HEK293 (cell line): ENCODE results near the gene HAUS1.

Experiments
- BCL11A ChIP-seq: fragments of 450-650 bp; formaldehyde crosslinking; IDR thresholded peaks from 2 replicates; pipeline ENCODE4 v1.5.1; 2016; ENCODE audit warnings: low read depth, missing biosample characterization, missing genetic modification characterization
- BCL11B ChIP-seq: fragments of 450-650 bp; formaldehyde crosslinking; IDR thresholded peaks from 2 replicates; pipeline ENCODE4 v1.5.1; 2016; ENCODE audit warnings: low read depth, missing biosample characterization, missing genetic modification characterization
- GLIS1 ChIP-seq: fragments of 450-650 bp; formaldehyde crosslinking; IDR thresholded peaks from 2 replicates; pipeline ENCODE4 v1.5.1; 2016; ENCODE audit warnings: missing biosample characterization, missing genetic modification characterization
- SP7 ChIP-seq: fragments of 450-650 bp; formaldehyde crosslinking; IDR thresholded peaks from 2 replicates; pipeline ENCODE4 v1.5.1; 2016; ENCODE audit warnings: missing biosample characterization, missing genetic modification characterization
- WT1 ChIP-seq: fragments of 450-650 bp; formaldehyde crosslinking; IDR thresholded peaks from 2 replicates; pipeline ENCODE4 v1.5.1; 2016; ENCODE audit warnings: missing biosample characterization, missing genetic modification characterization
- YY1 ChIP-seq: fragments of 450-650 bp; formaldehyde crosslinking; IDR thresholded peaks from 2 replicates; pipeline ENCODE4 v1.5.1; 2018; ENCODE audit warnings: missing biosample characterization, missing genetic modification characterization
- ZFP37 ChIP-seq: fragments of 450-650 bp; formaldehyde crosslinking; IDR thresholded peaks from 2 replicates; pipeline ENCODE4 v1.5.1; 2016; ENCODE audit warnings: missing biosample characterization, missing genetic modification characterization
- ZNF146 ChIP-seq: fragments of 450-650 bp; formaldehyde crosslinking; IDR thresholded peaks from 2 replicates; pipeline ENCODE4 v1.5.1; 2016; ENCODE audit warnings: missing biosample characterization, missing genetic modification characterization
- ZNF280D ChIP-seq: fragments of 450-650 bp; formaldehyde crosslinking; IDR thresholded peaks from 2 replicates; pipeline ENCODE4 v1.5.1; 2016; ENCODE audit warnings: missing biosample characterization, missing genetic modification characterization
- ZNF292 ChIP-seq: fragments of 450-650 bp; formaldehyde crosslinking; IDR thresholded peaks from 2 replicates; pipeline ENCODE4 v1.5.1; 2016; ENCODE audit warnings: low read depth, missing biosample characterization, missing genetic modification characterization, borderline replicate concordance
- ZNF501 ChIP-seq: fragments of 450-650 bp; formaldehyde crosslinking; IDR thresholded peaks from 2 replicates; pipeline ENCODE4 v1.5.1; 2016; ENCODE audit warnings: missing biosample characterization, missing genetic modification characterization
- ZNF600 ChIP-seq: fragments of 450-650 bp; formaldehyde crosslinking; IDR thresholded peaks from 2 replicates; pipeline ENCODE4 v1.5.1; 2016; ENCODE audit warnings: missing biosample characterization, missing genetic modification characterization
- ZNF704 ChIP-seq: fragments of 450-650 bp; formaldehyde crosslinking; IDR thresholded peaks from 2 replicates; pipeline ENCODE4 v1.5.1; 2016; ENCODE audit warnings: missing biosample characterization, missing genetic modification characterization
- ZNF776 ChIP-seq: fragments of 450-650 bp; formaldehyde crosslinking; IDR thresholded peaks from 2 replicates; pipeline ENCODE4 v1.5.0; 2017; ENCODE audit warnings: missing biosample characterization, missing genetic modification characterization, borderline replicate concordance
- ZNF792 ChIP-seq: fragments of 450-650 bp; formaldehyde crosslinking; IDR thresholded peaks from 2 replicates; pipeline ENCODE4 v1.5.1; 2016; ENCODE audit warnings: missing biosample characterization, missing genetic modification characterization
- TF ChIP-seq, protein P1 (sequence below): fragments of 450-650 bp; formaldehyde crosslinking; IDR thresholded peaks from 2 replicates; pipeline ENCODE4 v1.5.1; 2016; ENCODE audit warnings: missing biosample characterization, missing genetic modification characterization, borderline replicate concordance
- TF ChIP-seq, protein P2 (sequence below): fragments of 450-650 bp; formaldehyde crosslinking; IDR thresholded peaks from 2 replicates; pipeline ENCODE4 v1.5.1; 2016; ENCODE audit warnings: missing biosample characterization, missing genetic modification characterization
- TF ChIP-seq, protein P3 (sequence below): sonication (generic); formaldehyde crosslinking; IDR thresholded peaks from 2 replicates; pipeline ENCODE4 v1.8.1; 2022; ENCODE audit warnings: mild to moderate bottlenecking, moderate library complexity, missing genetic modification reagents
- TF ChIP-seq, protein P4 (sequence below): fragments of 450-650 bp; formaldehyde crosslinking; IDR thresholded peaks from 2 replicates; pipeline ENCODE4 v1.5.1; 2016; ENCODE audit warnings: missing biosample characterization, missing genetic modification characterization

HAUS1 gene

GRCh38 chr18:46097801-46098615 is 6.2 kb upstream of the HAUS1 start, which contains the start of gene ATP5F1A (continued):
- TF ChIP-seq SP7 (tag by site-specific recombination) = peak; percentile 50; the same call in 1 of the 2 replicates
- TF ChIP-seq ZNF600 = peak; percentile 81
- TF ChIP-seq, protein P1, sequence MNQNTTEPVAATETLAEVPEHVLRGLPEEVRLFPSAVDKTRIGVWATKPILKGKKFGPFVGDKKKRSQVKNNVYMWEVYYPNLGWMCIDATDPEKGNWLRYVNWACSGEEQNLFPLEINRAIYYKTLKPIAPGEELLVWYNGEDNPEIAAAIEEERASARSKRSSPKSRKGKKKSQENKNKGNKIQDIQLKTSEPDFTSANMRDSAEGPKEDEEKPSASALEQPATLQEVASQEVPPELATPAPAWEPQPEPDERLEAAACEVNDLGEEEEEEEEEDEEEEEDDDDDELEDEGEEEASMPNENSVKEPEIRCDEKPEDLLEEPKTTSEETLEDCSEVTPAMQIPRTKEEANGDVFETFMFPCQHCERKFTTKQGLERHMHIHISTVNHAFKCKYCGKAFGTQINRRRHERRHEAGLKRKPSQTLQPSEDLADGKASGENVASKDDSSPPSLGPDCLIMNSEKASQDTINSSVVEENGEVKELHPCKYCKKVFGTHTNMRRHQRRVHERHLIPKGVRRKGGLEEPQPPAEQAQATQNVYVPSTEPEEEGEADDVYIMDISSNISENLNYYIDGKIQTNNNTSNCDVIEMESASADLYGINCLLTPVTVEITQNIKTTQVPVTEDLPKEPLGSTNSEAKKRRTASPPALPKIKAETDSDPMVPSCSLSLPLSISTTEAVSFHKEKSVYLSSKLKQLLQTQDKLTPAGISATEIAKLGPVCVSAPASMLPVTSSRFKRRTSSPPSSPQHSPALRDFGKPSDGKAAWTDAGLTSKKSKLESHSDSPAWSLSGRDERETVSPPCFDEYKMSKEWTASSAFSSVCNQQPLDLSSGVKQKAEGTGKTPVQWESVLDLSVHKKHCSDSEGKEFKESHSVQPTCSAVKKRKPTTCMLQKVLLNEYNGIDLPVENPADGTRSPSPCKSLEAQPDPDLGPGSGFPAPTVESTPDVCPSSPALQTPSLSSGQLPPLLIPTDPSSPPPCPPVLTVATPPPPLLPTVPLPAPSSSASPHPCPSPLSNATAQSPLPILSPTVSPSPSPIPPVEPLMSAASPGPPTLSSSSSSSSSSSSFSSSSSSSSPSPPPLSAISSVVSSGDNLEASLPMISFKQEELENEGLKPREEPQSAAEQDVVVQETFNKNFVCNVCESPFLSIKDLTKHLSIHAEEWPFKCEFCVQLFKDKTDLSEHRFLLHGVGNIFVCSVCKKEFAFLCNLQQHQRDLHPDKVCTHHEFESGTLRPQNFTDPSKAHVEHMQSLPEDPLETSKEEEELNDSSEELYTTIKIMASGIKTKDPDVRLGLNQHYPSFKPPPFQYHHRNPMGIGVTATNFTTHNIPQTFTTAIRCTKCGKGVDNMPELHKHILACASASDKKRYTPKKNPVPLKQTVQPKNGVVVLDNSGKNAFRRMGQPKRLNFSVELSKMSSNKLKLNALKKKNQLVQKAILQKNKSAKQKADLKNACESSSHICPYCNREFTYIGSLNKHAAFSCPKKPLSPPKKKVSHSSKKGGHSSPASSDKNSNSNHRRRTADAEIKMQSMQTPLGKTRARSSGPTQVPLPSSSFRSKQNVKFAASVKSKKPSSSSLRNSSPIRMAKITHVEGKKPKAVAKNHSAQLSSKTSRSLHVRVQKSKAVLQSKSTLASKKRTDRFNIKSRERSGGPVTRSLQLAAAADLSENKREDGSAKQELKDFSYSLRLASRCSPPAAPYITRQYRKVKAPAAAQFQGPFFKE (tag by site-specific recombination) = peak; percentile 36; the same call in 1 of the 2 replicates
- TF ChIP-seq ZNF776 = no peak
- TF ChIP-seq ZNF792 = 0 out of 2 replicates have a peak, but pooled peaks have one; percentile 61
- TF ChIP-seq, protein P2, sequence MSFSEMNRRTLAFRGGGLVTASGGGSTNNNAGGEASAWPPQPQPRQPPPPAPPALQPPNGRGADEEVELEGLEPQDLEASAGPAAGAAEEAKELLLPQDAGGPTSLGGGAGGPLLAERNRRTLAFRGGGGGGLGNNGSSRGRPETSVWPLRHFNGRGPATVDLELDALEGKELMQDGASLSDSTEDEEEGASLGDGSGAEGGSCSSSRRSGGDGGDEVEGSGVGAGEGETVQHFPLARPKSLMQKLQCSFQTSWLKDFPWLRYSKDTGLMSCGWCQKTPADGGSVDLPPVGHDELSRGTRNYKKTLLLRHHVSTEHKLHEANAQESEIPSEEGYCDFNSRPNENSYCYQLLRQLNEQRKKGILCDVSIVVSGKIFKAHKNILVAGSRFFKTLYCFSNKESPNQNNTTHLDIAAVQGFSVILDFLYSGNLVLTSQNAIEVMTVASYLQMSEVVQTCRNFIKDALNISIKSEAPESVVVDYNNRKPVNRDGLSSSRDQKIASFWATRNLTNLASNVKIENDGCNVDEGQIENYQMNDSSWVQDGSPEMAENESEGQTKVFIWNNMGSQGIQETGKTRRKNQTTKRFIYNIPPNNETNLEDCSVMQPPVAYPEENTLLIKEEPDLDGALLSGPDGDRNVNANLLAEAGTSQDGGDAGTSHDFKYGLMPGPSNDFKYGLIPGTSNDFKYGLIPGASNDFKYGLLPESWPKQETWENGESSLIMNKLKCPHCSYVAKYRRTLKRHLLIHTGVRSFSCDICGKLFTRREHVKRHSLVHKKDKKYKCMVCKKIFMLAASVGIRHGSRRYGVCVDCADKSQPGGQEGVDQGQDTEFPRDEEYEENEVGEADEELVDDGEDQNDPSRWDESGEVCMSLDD (tag by site-specific recombination) = 0 out of 2 replicates have a peak, but pooled peaks have one; percentile 21
- peak; percentile 93 for TF ChIP-seq YY1 (tag by site-specific recombination)
- TF ChIP-seq ZNF501 (tag by site-specific recombination) = peak; percentile 95
- peak; percentile 84 for TF ChIP-seq GLIS1 (tag by site-specific recombination)
- TF ChIP-seq, protein P3, sequence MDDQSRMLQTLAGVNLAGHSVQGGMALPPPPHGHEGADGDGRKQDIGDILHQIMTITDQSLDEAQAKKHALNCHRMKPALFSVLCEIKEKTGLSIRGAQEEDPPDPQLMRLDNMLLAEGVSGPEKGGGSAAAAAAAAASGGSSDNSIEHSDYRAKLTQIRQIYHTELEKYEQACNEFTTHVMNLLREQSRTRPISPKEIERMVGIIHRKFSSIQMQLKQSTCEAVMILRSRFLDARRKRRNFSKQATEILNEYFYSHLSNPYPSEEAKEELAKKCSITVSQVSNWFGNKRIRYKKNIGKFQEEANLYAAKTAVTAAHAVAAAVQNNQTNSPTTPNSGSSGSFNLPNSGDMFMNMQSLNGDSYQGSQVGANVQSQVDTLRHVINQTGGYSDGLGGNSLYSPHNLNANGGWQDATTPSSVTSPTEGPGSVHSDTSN (CRISPR knock-in tag) = 0 out of 2 replicates have a peak, but pooled peaks have one; percentile 50
- TF ChIP-seq WT1 (tag by site-specific recombination) = no peak
- 0 out of 2 replicates have a peak, but pooled peaks have one; percentile 25 for TF ChIP-seq ZNF146
- peak; percentile 83 for TF ChIP-seq ZFP37 (tag by site-specific recombination)
- TF ChIP-seq, protein P4, sequence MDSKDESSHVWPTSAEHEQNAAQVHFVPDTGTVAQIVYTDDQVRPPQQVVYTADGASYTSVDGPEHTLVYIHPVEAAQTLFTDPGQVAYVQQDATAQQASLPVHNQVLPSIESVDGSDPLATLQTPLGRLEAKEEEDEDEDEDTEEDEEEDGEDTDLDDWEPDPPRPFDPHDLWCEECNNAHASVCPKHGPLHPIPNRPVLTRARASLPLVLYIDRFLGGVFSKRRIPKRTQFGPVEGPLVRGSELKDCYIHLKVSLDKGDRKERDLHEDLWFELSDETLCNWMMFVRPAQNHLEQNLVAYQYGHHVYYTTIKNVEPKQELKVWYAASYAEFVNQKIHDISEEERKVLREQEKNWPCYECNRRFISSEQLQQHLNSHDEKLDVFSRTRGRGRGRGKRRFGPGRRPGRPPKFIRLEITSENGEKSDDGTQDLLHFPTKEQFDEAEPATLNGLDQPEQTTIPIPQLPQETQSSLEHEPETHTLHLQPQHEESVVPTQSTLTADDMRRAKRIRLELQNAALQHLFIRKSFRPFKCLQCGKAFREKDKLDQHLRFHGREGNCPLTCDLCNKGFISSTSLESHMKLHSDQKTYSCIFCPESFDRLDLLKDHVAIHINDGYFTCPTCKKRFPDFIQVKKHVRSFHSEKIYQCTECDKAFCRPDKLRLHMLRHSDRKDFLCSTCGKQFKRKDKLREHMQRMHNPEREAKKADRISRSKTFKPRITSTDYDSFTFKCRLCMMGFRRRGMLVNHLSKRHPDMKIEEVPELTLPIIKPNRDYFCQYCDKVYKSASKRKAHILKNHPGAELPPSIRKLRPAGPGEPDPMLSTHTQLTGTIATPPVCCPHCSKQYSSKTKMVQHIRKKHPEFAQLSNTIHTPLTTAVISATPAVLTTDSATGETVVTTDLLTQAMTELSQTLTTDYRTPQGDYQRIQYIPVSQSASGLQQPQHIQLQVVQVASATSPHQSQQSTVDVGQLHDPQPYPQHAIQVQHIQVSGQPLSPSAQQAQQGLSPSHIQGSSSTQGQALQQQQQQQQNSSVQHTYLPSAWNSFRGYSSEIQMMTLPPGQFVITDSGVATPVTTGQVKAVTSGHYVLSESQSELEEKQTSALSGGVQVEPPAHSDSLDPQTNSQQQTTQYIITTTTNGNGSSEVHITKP (tag by site-specific recombination) = 0 out of 2 replicates have a peak, but pooled peaks have one; percentile 16
- no peak for TF ChIP-seq ZNF704 (tag by site-specific recombination)
- TF ChIP-seq ZNF292 (tag by site-specific recombination) = no peak
- no peak for TF ChIP-seq BCL11A (tag by site-specific recombination)
- TF ChIP-seq BCL11B (tag by site-specific recombination) = peak; percentile 89
- peak; percentile 80; the same call in 1 of the 2 replicates for TF ChIP-seq ZNF280D (tag by site-specific recombination)
